GM19043 (cell line): ENCODE measurements around the gene TSPAN18.

Experiments
- ATAC-seq: cut with Tn5 transposase; IDR thresholded peaks from one replicate; pipeline ENCODE4 v1.9.1; 2021; ENCODE audit warnings: low read depth; ENCODE audit not compliant: unreplicated experiment

TSPAN18 gene

DNA sequence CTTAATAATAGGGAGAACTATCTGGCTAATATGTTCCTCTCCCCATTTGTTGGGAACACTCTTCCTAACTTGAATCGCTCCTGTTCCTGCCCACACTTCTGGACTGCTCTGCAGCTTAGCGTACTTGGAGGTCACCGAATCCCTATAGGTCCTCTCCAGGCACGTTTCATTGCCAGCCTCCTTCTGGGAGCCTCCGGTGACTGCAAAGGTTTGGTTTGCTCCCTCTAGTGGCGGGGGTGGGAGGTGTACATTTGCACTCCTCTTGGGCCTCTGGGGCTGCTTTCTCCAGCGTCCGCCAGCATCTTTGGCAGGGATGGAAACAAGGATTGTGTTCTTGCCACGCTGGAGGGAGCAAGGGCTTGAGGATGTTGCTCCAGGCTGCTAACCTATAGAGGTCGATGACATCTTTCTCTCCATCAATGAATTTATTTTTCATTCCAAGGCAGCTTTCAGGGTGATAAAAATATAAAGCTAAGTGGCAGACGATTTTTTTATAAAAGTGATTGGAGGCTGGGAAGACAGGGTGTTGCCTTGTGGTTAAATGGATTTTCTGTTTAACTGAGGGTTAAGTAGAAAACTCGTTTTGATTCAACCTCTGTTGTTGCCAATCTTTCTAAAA, 48.7 kb downstream of the TSPAN18 start:
- no peak for ATAC-seq

DNA sequence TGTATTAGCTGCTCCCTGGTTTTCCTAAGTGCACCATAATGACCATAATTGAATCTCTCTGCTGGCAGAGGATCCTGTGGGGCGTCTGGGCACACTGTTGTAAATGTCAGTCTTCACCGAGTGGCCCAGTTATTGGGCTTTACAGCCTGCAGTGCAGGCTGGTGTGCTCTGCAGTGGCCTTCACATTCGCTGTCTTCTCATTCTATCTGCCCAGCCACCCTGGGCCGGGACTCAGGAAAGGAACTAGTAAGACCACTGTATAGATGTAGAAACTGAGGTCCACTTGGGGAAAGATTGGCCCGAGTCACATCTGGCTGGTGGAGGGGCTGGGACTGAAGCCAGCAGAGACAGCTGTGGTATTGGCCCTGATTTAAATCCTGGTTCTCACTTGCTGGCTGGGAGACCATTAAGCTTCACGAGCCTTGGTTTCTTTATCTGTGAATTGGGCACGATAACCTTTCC, 49.3 kb downstream of the TSPAN18 start:
- no peak for ATAC-seq

DNA sequence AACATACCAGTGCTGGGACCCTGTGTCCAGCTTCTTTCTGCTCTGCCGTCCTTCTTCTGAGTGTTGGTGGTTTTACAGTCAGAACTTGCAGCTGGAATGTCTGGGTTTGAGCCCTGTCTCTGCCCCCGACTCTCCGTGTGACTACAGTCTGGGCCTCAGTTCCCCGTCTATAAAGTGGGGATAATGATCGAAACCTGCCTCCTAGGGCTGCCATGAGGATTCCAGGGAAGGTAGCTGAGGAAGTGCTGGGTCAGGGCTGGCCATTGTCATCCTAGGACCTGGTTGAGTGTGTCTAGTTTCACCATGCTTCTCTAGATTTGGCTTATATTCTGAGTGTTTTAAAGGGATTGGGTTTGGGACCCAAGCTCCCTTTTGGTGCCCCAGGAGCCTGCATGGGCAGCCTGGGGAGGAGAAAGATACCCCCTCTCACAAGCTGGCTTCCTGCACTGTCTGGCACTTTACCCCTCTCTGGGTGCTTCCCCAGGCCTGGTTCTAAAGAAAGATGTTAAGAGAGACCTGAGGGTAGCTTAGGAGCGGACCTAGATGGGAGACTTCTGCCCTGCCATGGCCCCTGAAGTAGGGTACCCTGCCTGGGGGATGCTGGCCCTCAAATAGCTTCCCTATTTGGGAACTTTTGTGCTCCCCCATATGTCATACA, 49.9 kb downstream of the TSPAN18 start:
- ATAC-seq = no peak

DNA sequence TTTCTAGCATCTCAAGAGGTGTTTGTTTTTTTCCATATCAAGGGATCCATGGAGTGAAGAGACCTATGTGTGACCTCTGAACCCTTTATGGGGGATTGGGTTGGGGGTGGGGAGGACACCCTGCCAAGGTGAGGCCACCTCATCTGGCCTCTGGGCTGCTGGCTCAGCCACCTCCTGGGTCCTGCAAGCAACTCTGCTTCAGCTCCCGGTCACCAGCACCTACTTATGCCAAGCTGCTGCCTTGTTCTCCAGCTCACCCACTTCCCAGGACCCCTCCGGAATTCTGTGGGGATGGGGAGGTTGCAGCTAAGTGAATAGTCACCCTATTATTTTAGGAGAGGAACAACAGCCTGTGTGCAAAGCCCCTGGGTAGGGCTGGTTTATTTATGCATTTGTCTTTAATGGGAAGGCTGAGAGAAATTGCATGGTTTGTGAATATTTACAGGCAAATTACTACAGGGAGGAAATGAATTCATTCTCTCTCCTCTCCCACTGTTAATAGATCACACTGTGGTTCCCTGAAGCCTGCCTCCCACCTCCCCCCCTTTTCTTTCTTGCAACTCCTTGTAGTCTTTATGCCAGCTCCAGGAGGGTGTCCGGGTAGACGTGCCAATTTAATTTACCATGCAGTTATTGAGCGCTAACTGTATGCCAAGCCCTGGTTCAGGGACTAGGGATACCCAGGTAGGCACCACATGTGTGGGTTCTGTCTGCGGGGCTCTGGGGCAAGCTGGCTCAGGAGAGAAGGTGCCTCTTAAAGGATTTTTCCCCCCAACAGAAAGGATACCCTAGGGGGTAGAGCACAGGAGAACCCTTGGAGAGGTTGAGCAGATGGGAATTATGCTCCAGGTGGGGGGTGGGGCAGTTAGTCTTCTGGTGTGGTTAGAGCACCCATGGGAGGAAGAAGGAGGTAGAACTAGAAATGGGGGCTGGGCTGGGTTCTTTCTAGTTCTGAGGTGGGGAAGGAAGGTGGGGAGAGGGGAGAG, 50.7 kb downstream of the TSPAN18 start:
- ATAC-seq = no peak

DNA sequence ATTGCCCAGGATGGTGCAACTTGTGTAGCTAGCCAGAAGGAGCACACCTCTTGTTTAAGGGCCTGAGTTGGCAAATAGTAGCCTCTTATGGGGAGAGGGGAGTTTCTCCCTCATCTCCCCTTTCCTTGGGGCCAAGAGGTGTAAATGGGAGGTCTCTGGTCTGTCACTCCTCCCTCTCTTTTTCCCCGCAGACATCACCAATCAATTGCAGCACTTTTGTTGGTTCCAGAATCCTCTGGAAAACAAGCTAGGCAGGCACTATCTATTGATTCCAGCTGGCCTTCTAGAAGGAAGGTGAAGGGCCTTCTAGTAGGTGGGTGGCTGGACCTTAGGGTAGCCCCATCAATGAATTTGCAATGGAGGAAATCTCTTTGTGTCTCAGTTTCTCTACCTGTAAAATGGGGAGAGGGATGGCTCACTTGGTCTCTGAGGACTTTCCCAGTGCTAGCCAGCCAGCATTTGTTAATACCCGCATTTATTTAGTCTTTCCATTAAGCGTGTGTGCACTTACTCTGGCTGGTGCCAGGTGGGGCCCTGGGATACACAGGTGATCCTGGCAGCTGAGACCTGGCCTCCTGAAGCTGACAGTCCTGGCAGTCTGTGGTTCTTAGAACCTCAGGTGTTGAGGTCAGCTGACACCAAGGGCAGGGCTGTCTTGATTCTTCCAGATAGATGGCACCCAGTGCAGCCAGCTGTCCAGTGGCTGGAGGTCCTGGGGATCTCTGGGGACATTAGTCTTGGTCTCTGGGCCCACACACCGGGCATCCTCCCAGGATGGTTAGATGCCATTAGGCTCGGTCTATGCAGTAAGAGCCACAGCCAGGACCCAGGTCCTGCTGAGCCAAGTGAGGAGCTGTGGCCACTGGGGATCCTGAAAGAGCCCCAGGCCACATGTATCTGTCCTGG, 51.7 kb downstream of the TSPAN18 start:
- ATAC-seq = no peak

DNA sequence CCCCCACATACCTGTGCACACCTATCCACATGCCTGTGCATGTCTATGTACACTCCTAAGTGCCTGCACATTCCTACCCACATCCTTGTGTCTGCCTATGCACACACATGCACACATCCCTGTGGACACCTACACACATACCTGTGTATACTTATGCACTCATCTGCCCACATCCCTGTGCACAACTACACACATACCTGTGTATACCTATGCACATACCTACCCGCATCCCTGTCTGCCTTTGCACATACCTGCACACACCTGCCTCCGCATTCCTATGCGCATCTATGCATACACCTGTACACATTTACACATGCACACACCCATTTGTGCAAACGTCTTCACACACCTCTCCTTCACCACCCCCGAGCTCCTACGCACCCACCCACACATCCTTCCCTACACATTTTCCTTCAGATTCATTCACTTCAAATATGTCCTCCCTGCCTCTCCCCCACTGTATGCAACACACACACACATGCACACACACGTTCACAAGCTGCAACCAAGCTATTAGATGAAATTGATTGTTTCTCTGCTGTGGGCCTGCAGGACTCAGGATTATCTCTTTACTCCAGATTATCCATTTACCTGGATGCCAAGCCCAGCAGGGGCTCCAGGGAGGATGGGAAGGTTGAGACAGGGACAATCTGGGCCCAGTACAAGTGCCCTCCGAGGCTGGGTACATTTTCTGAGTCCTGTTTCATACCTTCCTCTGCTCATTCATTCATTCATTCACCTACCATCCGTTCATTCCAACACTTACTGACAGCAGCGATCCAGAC, 53.2 kb downstream of the TSPAN18 start:
- no peak for ATAC-seq

DNA sequence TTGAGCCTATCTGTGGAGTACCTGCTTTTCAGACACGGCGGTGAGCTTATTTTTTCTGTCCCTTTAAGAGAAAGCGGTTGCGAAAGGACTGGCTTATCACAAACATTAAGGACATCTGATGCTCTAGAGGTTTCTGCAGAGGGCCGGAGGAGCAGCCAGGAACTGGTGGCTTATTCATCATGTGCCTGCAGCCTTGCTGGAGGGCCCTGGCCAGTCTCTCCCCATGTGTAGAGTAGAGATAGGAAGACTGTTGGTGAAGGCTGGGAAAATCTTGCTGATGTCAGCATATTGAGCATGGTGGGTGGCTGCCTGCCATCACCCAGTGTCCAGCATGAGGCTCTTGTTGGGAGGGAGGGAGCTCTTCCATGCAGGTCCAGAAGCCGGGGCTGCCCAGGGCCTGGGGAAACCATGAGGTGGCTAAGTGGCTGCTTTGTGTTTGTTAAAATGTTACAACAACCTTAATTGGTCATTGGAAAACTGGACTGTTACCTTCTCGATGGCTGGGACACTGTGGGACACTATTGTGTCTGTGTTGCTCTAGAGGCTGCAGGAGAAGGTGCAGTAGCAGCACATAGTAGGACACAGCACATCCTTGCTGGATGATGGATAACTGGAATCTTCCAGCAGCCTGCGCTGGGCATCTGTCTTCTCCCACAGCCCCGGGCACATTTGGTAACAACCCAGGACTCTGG, 54.3 kb downstream of the TSPAN18 start:
- no peak for ATAC-seq

DNA sequence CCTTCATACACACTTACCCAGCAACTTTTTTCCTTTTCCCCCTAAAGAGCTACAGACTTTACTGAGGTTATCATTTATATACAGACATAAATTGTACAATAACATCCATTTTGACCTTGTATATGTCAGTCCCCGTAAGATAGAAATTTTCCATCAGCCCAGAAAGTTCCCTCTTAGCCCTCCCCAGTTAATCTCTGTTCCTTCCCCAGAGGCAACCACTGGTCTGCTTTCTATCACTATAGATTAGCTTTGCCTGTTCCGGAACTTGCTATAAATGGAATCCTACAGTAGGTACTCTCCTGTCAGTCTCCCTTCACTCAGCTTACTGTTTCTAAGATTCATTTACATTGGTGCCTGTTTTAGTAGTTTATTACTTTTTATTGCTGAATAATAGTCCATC, 54.9 kb downstream of the TSPAN18 start:
- no peak for ATAC-seq

DNA sequence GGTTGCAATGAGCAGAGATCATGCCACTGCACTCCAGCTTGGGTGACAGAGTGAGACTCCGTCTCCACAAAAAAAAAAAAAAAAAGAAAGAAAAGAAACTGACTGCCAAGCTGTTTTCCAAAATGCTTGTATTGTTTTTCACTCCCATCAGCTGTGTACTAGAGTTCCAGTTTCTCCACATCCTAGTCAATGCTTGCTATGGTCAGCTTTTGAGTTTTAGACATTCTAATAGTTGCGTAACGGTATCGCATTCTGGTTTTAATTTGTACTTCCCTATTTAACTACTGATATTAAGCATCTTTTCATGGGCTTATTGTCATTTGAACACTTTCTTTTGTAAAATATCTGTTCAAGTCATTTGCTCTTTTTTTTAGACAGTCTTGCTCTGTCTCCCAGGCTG, 55.7 kb downstream of the TSPAN18 start:
- ATAC-seq = no peak

DNA sequence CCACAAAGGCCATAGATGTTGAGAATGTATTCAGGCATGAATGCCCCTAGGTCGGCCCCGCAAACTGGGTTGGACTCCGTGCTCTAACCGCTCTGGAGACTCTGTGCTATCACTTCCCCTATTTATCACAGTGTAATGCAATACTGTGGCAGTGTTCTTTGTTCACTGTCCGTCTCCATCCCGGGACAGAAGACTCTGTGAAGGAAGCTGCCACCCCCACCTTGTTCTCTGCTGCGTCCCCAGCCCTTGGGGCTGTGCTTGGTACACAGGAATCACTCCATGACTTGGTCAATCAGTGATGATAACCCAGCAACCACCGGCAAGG, 57.6 kb downstream of the TSPAN18 start:
- no peak for ATAC-seq

DNA sequence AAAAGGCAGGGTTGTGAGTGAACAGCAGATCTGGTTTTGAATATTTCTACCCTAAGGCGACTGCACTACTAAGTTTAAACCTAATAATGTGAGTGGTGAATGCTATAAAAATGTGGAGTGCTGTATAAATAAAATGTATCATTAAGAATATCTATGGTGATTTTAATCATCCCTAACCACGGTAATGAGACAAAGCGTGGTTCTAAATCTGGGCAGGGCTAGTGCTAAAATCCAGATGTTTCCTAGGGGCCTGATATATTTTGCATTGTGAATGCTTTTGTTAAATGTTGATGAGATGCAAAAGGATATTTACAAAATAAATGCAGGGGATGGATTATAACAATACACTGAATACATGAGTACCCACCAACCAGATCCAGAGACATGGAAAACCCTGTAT, 58.1 kb downstream of the TSPAN18 start:
- ATAC-seq = no peak

DNA sequence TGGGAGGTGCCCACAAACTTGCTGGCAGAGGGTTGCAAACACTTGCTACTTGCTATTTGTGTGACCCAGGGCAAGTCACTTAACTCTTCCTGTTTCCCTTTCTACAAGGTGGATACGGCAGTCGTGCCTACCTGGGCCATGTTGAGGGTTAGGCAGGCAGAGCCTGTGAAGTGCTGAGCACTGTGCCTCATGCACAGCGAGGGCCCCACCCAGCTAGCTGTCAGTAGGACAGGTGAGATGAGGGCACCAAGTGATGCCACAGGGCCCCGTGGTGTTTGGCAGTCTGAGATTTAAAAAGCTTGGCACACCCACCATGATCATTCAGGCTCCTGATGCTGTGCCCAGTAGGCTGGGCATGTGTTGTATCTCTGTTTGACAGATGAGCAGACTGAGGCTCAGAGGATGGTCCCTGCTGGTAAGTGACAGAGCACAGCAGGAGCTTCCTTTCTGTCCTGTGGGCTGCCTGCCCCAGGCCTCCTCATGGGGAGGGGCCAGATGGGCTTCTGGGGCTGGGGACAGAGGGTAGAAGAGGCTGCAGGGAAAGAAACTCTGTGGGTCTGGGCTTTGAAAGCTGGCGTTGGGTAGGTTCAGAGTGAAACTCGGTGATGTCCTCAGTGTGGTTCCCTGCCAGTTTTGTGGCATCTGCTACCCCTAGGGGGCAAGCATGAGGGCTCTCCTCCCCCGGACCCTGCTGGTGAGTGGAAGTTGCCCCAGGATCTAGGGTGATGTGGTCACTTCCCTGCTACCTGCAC, 59.3 kb downstream of the TSPAN18 start:
- ATAC-seq = no peak

DNA sequence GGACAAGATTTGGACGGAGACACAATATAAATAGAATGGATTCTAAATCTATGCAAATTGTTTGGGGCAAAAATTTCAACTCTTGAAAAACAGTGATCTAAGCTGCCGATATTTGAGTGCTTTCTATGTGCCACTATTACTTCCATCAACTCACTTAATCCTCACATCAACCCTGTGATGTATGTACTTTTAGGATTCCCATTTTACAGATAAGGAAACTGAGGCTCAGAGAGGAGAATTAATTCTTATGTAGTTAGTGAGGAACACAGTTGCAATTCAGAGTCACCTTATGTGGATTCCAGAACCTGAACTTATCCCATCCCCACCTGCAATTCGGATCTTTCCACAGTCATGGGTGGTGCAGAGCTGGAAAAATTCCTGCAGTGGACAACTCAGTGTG, 60.3 kb downstream of the TSPAN18 start:
- ATAC-seq = no peak

DNA sequence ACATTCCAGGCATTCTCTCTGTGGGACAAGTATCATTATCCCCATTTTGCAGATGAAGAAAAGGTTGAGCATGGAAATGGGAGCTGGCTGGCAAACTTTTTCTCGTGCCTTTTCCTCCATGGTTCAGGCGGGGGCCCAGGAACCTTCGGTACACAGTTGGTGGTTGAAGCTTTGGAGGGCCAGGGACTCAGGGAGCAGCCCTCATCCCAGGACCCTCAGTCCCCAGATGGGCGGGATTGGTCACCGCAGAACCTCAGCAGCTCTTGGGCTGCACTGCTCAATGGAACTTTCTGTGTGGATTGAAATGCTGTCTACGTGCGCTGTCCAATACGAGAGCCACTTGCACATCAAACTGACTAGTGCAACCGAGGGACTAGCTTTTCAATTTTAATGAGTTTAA, 61.2 kb downstream of the TSPAN18 start:
- no peak for ATAC-seq

DNA sequence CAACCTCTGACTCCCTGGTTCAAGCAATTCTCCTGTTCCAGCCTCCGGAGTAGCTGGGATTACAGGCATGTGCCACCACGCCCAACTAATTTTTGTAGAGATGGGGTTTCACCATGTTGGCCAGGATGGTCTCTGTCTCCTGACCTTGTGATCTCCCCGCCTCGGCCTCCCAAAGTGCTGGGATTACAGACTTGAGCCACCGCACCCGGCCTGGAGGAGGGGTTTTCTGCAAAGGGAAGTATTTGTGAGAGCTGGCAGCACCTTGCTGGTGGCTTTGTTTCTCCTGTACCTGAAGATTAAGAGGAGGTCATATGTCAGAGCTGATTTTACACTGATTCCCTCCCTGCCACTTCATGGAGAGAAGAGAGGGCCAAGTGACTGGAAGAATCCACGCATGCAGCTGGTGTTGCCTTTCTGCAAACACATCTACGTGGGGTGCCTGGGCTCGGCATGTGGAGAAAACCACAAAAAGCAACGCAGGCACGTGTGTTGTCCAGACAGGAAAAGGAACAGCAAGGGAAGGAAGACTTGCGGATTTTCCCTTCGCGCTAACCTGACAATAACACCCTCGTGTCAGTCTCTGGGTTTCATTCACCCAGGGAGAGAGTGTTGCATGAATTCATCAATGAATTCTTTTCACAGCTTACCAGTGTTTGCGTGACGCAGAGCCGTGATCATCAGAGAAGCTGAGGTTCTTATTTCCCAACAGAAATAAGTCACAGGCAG, 61.9 kb downstream of the TSPAN18 start:
- ATAC-seq = no peak

DNA sequence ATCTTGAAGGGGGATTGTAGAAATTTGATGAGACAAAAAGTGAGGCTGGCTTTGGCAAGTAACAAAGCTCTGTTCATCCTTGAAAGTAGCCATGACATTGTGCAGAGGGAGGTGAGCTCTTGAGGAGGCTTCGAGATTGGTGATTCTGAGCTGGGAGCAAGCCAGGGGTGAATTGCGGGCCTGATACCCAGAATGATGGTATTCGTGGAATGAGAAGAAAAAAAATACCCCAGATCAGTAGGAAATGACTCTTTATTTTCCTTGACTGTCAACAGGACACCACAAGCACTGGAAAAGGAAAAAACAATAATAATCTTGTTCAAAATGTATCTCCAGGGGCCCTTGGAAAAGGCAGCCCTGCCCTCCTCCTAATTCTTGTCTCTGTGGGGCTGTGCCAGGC, 62.7 kb downstream of the TSPAN18 start:
- ATAC-seq = no peak

DNA sequence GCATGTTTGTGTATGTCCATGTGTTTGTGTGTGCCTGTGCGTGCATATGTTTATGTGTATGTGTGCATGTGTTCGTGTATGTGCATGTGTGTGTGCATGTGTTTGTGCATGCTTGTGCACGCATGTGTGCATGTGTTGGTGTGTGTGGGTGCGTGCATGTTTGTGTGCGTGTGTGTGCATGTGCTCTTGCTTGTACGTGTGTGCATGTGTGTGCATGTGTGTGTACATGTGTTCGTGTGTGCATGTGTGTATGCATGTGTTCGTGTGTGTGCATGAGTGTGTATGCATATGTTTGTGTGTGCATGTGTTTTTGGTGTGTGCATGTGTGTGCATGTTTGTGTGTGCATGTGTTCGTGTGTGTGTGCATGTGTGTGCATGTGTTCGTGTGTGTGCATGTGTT, 63.4 kb downstream of the TSPAN18 start:
- ATAC-seq = no peak
